HEK293T (cell line): ENCODE measurements around the gene FDCSP.
"Not testable (repeated sequence)": the region's sequence is repeated elsewhere in the genome, so short reads cannot be mapped to it uniquely, and the experiment has no call there.

Source experiments
- CTCF ChIA-PET: fragments of 350-600 bp; formaldehyde crosslinking; extraction: SDS; loops from one replicate; lab custom pipeline; 2021; ENCODE audit warnings: antibody characterized with exemption, inconsistent platforms; lab: Yijun Ruan, JAX
- POLR2A ChIA-PET: fragments of 350-600 bp; formaldehyde crosslinking; extraction: SDS; loops from one replicate; lab custom pipeline; 2020; ENCODE audit warnings: antibody characterized with exemption, inconsistent platforms; lab: Yijun Ruan, JAX
- DNase-seq: peaks from one replicate; pipeline ENCODE4 v3.0.0; 2012; ENCODE audit warnings: mixed read lengths; ENCODE audit errors: extremely low spot score
- ARNT ChIP-seq: fragments of 450-650 bp; IDR thresholded peaks from 2 replicates; pipeline ENCODE4 v1.6.1; 2017; ENCODE audit warnings: mild to moderate bottlenecking
- BHLHE40 ChIP-seq: fragments of 450-650 bp; IDR thresholded peaks from 2 replicates; pipeline ENCODE4 v1.6.1; 2016; ENCODE audit warnings: mild to moderate bottlenecking, moderate library complexity, borderline replicate concordance
- CTBP1 ChIP-seq: fragments of 450-650 bp; IDR thresholded peaks from 2 replicates; pipeline ENCODE4 v1.6.1; 2016; ENCODE audit warnings: borderline replicate concordance
- ELF4 ChIP-seq: fragments of 450-650 bp; IDR thresholded peaks from 2 replicates; pipeline ENCODE4 v1.6.1; 2017; ENCODE audit warnings: antibody characterized with exemption
- FOXA1 ChIP-seq: fragments of 450-650 bp; IDR thresholded peaks from 2 replicates; pipeline ENCODE4 v1.6.1; 2016; ENCODE audit warnings: mild to moderate bottlenecking
- FOXK2 ChIP-seq: fragments of 450-650 bp; IDR thresholded peaks from 2 replicates; pipeline ENCODE4 v1.6.1; 2016; ENCODE audit warnings: mild to moderate bottlenecking
- FOXM1 ChIP-seq: fragments of 450-650 bp; IDR thresholded peaks from 2 replicates; pipeline ENCODE4 v1.6.1; 2017; ENCODE audit warnings: mild to moderate bottlenecking, borderline replicate concordance
- HDGF ChIP-seq: fragments of 450-650 bp; IDR thresholded peaks from 2 replicates; pipeline ENCODE4 v1.6.1; 2017; ENCODE audit warnings: antibody characterized with exemption, borderline replicate concordance
- L3MBTL2 ChIP-seq: fragments of 450-650 bp; conservative IDR thresholded peaks from 2 replicates; pipeline ENCODE4 v1.6.1; 2016; ENCODE audit warnings: mild to moderate bottlenecking
- LEF1 ChIP-seq: fragments of 450-650 bp; IDR thresholded peaks from 2 replicates; pipeline ENCODE4 v1.6.1; 2017; ENCODE audit warnings: mild to moderate bottlenecking, borderline replicate concordance
- NFRKB ChIP-seq: fragments of 450-650 bp; IDR thresholded peaks from 2 replicates; pipeline ENCODE4 v1.6.1; 2016; ENCODE audit warnings: mild to moderate bottlenecking, moderate library complexity
- PKNOX1 ChIP-seq: fragments of 450-650 bp; IDR thresholded peaks from 2 replicates; pipeline ENCODE4 v1.6.1; 2016
- SP1 ChIP-seq: fragments of 450-650 bp; IDR thresholded peaks from 2 replicates; pipeline ENCODE4 v1.6.1; 2017
- SUZ12 ChIP-seq: fragments of 450-650 bp; IDR thresholded peaks from 2 replicates; pipeline ENCODE4 v1.6.1; 2016; ENCODE audit warnings: mild to moderate bottlenecking
- TARDBP ChIP-seq: fragments of 450-650 bp; IDR thresholded peaks from 2 replicates; pipeline ENCODE4 v1.6.1; 2016
- ZNF384 ChIP-seq: fragments of 450-650 bp; IDR thresholded peaks from 2 replicates; pipeline ENCODE4 v1.6.1; 2016

FDCSP gene

GRCh38 chr4:70197842-70198241 lies 28.1 kb upstream of the FDCSP start:
- ChIA-PET POLR2A (no interaction called here), CTCF (no interaction called here)
- DNase-seq, result no peak
- no peak for TF ChIP-seq LEF1
- TF ChIP-seq PKNOX1, result no peak
- no peak for TF ChIP-seq FOXA1
- TF ChIP-seq ARNT, result no peak
- TF ChIP-seq CTBP1, result no peak
- no peak for TF ChIP-seq HDGF
- no peak for TF ChIP-seq ZNF384
- no peak for TF ChIP-seq FOXK2
- TF ChIP-seq NFRKB, result no peak
- no peak for TF ChIP-seq TARDBP
- no peak for TF ChIP-seq L3MBTL2

GRCh38 chr4:70203601-70204000 lies 22.3 kb upstream of the FDCSP start:
- TF ChIP-seq ELF4 (no peak), FOXA1 (no peak), ARNT (no peak), LEF1 (no peak), CTBP1 (no peak), TARDBP (no peak), SUZ12 (no peak), PKNOX1 (no peak), FOXM1 (no peak), L3MBTL2 (no peak), FOXK2 (no peak), HDGF (no peak), SP1 (no peak), BHLHE40 (no peak), ZNF384 (no peak), NFRKB (no peak)
- POLR2A ChIA-PET, result no interaction called here
- CTCF ChIA-PET, result no interaction called here
- no peak for DNase-seq

- CTCF ChIA-PET, DNase-seq, POLR2A ChIA-PET: not testable (repeated sequence)
Measured at GRCh38 chr4:70212752-70213151, 13.2 kb upstream of the FDCSP start.

GRCh38 chr4:70216109-70216508 lies 9.8 kb upstream of the FDCSP start:
- DNase-seq, POLR2A ChIA-PET, CTCF ChIA-PET: not testable (repeated sequence)

GRCh38 chr4:70216550-70216949 lies 9.4 kb upstream of the FDCSP start:
- POLR2A ChIA-PET, DNase-seq, CTCF ChIA-PET: not testable (repeated sequence)

- DNase-seq, POLR2A ChIA-PET, CTCF ChIA-PET: not testable (repeated sequence)
Measured at GRCh38 chr4:70221389-70221788, 4.5 kb upstream of the FDCSP start.

- DNase-seq, CTCF ChIA-PET, POLR2A ChIA-PET: not testable (repeated sequence)
Measured at GRCh38 chr4:70221818-70222217, 4.1 kb upstream of the FDCSP start.

- DNase-seq, result no peak
- CTCF ChIA-PET, result no interaction called here
- no peak for TF ChIP-seq PKNOX1
- no peak for TF ChIP-seq ELF4
- no peak for TF ChIP-seq HDGF
- TF ChIP-seq CTBP1, result no peak
- TF ChIP-seq FOXM1, result no peak
- no peak for TF ChIP-seq ARNT
- TF ChIP-seq BHLHE40, result no peak
- POLR2A ChIA-PET, result no interaction called here
Measured at GRCh38 chr4:70236125-70236524, 10.2 kb downstream of the FDCSP start.
